Eye (tissue), 1 donor: ENCODE measurements around the gene NINJ1.

Experiments used
- DNase-seq: peaks from one replicate; pipeline ENCODE4 v3.0.0-alpha.2; 2015

NINJ1 gene

GRCh38 chr9:93132287-93132927 is 1.6 kb downstream of the NINJ1 start:
- no peak for DNase-seq

DNA sequence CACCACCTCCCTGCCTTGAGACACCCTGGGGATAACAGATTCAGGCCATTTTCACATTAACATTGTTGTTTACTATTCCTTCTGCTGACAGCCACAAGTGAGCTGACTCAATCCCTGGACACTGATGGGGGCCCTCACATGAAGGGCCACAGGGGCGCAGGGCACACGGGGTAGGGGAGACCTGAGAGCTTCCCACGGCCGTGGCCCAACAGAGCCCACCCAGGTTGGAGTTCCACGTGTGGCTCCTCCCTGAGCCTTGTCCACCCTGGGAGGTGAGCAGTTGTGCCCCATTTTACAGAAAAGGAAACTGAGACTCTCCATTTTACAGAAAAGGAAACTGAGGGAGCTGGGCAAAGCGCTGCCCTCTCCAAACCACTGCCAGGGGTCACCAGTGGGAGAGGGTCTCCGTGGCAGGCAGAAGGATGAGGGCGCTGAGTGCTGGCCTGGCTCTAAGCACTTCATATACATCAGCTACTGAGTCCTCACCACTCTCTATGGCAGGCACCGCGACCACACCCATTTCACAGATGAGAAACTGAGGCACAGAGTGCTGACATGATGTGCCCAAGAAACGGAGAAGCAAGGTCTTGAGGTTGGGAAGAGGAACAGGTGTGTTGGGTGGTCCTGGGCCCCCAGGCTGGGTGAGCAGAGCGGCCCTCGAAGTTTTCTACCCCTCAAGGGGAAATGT is 2.3 kb downstream of the NINJ1 start:
- DNase-seq, result no peak

- DNase-seq, result no peak
Measured at GRCh38 chr9:93130861-93131481, 3.1 kb downstream of the NINJ1 start.

GRCh38 chr9:93129691-93130500 is 4.2 kb downstream of the NINJ1 start:
- no peak for DNase-seq

DNA sequence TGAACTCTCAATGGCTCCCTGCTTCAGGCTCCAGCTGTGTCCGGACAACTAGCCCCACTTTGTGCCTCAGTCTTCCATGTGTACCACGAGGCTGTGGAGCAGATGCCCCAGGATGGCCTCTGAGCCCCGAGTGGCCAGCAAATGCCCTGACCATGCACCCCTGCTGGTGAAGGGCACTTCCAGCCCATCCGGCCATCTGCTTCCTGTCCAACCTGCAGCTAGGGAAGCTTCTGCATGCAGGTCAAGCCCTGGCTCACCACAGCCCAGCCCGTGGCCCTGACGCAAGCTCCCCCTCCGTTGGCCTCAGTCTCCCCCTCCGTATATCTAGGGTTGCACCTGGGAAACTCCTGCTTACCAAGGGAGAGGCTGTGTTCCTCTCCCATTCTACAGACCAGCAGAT is 4.8 kb downstream of the NINJ1 start:
- no peak for DNase-seq

GRCh38 chr9:93128715-93129224 is 5.3 kb downstream of the NINJ1 start:
- no peak for DNase-seq

GRCh38 chr9:93128011-93128714 is 5.9 kb downstream of the NINJ1 start:
- DNase-seq, result no peak

- peak; percentile 35 for DNase-seq
Measured at GRCh38 chr9:93127395-93127911, 6.6 kb downstream of the NINJ1 start.

- peak; percentile 76 for DNase-seq
Measured at GRCh38 chr9:93126825-93127368, 7.2 kb downstream of the NINJ1 start.

GRCh38 chr9:93126151-93126781 is 7.8 kb downstream of the NINJ1 start:
- no peak for DNase-seq

DNA sequence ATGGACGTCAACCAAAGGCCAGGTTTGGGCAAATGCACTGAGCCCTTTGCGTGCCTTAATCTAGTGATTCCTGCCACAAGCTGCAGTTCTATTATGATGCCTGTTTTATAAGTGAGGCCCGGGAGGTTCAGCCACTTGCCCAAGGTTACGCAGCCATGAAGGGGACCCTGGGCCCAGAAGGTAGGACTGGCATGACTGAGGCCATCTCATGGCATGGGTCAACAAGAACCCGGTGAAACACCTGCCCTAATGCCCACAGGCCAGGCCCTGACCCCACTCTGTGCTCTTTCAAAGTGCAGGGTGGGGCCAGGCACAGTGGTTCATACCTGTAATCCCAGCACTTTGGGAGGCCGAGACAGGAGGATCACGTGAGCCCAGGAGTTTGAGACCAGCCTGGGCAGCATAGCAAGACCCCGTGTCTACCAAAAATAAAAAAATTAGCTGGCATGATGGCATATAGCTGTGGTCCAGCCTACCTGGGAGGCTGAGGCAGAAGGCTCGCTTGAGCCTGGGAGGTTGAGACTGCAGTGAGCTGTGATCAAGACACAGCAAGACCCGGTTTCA is 8.6 kb downstream of the NINJ1 start:
- no peak for DNase-seq

GRCh38 chr9:93124793-93125192 is 9.3 kb downstream of the NINJ1 start:
- no peak for DNase-seq

- DNase-seq, result no peak
Measured at GRCh38 chr9:93123561-93124283, 10.3 kb downstream of the NINJ1 start.

DNA sequence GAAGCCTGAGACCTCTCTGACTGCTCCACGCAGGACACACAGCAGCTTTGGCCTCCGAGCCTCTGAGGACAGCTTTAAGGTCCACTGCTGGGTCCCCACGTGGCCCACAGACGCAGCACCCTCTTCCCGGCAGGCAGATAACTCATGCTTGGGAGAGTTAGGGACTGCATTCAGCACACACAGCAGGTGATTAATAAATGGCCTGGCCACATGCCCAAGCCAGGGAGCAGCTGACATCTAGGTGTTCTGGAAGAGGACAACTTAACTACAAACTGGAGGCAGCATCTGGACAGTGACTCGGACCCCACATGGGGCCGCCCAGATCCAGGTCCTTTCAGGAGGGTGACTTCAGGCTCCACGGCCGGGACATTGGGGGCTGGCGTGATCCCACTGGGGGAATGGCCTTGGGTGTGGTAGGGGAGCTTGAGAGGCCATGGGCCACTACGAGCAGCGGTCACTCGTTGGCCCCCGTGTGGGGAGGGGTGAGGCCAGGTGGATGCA is 11.3 kb downstream of the NINJ1 start:
- DNase-seq, result no peak

GRCh38 chr9:93121316-93122241 is 12.5 kb downstream of the NINJ1 start:
- no peak for DNase-seq

- DNase-seq, result no peak
Measured at GRCh38 chr9:93120846-93121315, 13.2 kb downstream of the NINJ1 start.

GRCh38 chr9:93119953-93120845 is 13.9 kb downstream of the NINJ1 start:
- DNase-seq, result no peak

- no peak for DNase-seq
Measured at GRCh38 chr9:93119703-93119952, 14.4 kb downstream of the NINJ1 start.
